ENCODE data around the gene TMTC4.

DNA sequence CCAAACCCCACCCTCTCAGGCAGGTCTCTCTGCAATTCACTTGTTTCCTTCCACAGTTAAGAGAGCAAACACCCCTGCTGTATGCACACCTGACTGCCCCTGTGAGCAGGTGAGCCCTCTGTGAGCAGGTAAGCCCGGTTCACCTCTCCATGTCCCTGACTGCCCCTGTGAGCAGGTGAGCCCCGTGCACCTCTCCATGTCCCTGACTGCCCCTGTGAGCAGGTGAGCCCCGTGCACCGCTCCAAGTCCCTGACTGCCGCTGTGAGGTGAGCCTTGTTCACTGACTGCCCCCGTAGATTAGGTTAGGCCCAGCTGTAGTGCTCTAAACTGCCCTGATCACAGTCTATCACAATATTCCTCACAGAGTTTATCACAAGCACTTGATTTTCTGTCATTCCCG lies 29.2 kb downstream of the TMTC4 start:
- TF ChIP-seq POLR2AphosphoS5 (IDR thresholded peaks at IDR 0.05; ENCODE audit: low read depth, low read length), result no peak
- no peak for TF ChIP-seq TAF1 (IDR thresholded peaks at IDR 0.05; ENCODE audit: borderline replicate concordance, low read depth, low read length)
- TF ChIP-seq POLR2A (IDR thresholded peaks at IDR 0.05; ENCODE audit: low read depth, low read length), result no peak

All from GM12892 (cell line).